ENCODE measurements around the gene PLEKHA1.

The PLEKHA1 gene

GRCh38 chr10:122379537-122379936 lies 5.0 kb downstream of the PLEKHA1 start:
- FAIRE-seq: no peak

- no peak for FAIRE-seq
Measured at GRCh38 chr10:122380703-122381102, 6.2 kb downstream of the PLEKHA1 start.

- no peak for FAIRE-seq
Measured at GRCh38 chr10:122381680-122382079, 7.2 kb downstream of the PLEKHA1 start.

- FAIRE-seq: no peak
Measured at GRCh38 chr10:122386514-122386913, 12.0 kb downstream of the PLEKHA1 start.

- no peak for FAIRE-seq
Measured at GRCh38 chr10:122387572-122387971, 13.1 kb downstream of the PLEKHA1 start.

- FAIRE-seq: peak; percentile 69
Measured at GRCh38 chr10:122388287-122388997, 13.9 kb downstream of the PLEKHA1 start.

GRCh38 chr10:122390271-122390670 lies 15.8 kb downstream of the PLEKHA1 start:
- no peak for FAIRE-seq

GRCh38 chr10:122390679-122391078 lies 16.2 kb downstream of the PLEKHA1 start:
- FAIRE-seq: no peak

- peak; percentile 33 for FAIRE-seq
Measured at GRCh38 chr10:122391875-122392274, 17.4 kb downstream of the PLEKHA1 start.

- peak; percentile 17 for FAIRE-seq
Measured at GRCh38 chr10:122392835-122393234, 18.3 kb downstream of the PLEKHA1 start.

- no peak for FAIRE-seq
Measured at GRCh38 chr10:122393288-122393687, 18.8 kb downstream of the PLEKHA1 start.

GRCh38 chr10:122402548-122403131 lies 28.1 kb downstream of the PLEKHA1 start:
- no peak for FAIRE-seq

GRCh38 chr10:122404576-122404975 lies 30.1 kb downstream of the PLEKHA1 start:
- no peak for FAIRE-seq

GRCh38 chr10:122407375-122408125 lies 33.0 kb downstream of the PLEKHA1 start:
- peak; percentile 82 for FAIRE-seq

GRCh38 chr10:122413327-122413726 lies 38.8 kb downstream of the PLEKHA1 start:
- FAIRE-seq: peak; percentile 90

- FAIRE-seq: no peak
Measured at GRCh38 chr10:122417667-122418066, 43.2 kb downstream of the PLEKHA1 start.

GRCh38 chr10:122419016-122419415 lies 44.5 kb downstream of the PLEKHA1 start:
- FAIRE-seq: no peak

- FAIRE-seq: no peak
Measured at GRCh38 chr10:122419876-122420623, 45.5 kb downstream of the PLEKHA1 start.

GRCh38 chr10:122420624-122421007 lies 46.1 kb downstream of the PLEKHA1 start:
- no peak for FAIRE-seq

- no peak for FAIRE-seq
Measured at GRCh38 chr10:122421054-122421625, 46.6 kb downstream of the PLEKHA1 start.

GRCh38 chr10:122421742-122422141 lies 47.2 kb downstream of the PLEKHA1 start:
- FAIRE-seq: no peak

GRCh38 chr10:122422266-122422989 lies 47.9 kb downstream of the PLEKHA1 start:
- FAIRE-seq: peak; percentile 49
